GM20000 (cell line): ENCODE results near the gene PIK3R3.

ENCODE experiments used
- DNase-seq: peaks from one replicate; pipeline ENCODE4 v3.0.0; 2012; ENCODE audit warnings: low spot score
- TF ChIP-seq, protein P1 (sequence below): IDR thresholded peaks from 2 replicates; pipeline ENCODE4 v1.5.1; 2012; ENCODE audit warnings: mild to moderate bottlenecking, control low read depth; ENCODE audit errors: extremely low read depth, missing control alignments

Gene PIK3R3

DNA sequence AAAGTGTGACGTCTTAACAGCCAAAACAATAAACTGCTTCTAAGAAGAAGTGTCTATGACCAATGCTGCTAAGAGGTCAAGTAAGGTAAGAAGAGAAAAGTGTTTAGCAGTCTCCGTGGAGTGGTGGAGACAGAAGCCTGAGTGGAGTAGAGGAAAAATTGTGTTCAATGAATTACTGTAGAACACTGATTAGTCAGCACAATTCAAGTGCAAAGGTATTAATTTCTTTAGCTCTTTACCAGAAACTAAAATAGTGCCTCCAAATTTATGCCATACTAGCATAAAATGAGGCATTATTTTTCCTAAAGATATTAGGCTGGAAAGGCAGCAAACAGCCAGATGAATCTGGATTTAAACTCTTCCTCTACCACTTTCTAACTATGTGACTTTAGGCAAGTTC is 56.1 kb downstream of the PIK3R3 start:
- TF ChIP-seq, protein P1, sequence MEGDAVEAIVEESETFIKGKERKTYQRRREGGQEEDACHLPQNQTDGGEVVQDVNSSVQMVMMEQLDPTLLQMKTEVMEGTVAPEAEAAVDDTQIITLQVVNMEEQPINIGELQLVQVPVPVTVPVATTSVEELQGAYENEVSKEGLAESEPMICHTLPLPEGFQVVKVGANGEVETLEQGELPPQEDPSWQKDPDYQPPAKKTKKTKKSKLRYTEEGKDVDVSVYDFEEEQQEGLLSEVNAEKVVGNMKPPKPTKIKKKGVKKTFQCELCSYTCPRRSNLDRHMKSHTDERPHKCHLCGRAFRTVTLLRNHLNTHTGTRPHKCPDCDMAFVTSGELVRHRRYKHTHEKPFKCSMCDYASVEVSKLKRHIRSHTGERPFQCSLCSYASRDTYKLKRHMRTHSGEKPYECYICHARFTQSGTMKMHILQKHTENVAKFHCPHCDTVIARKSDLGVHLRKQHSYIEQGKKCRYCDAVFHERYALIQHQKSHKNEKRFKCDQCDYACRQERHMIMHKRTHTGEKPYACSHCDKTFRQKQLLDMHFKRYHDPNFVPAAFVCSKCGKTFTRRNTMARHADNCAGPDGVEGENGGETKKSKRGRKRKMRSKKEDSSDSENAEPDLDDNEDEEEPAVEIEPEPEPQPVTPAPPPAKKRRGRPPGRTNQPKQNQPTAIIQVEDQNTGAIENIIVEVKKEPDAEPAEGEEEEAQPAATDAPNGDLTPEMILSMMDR: no peak
- DNase-seq: no peak

DNA sequence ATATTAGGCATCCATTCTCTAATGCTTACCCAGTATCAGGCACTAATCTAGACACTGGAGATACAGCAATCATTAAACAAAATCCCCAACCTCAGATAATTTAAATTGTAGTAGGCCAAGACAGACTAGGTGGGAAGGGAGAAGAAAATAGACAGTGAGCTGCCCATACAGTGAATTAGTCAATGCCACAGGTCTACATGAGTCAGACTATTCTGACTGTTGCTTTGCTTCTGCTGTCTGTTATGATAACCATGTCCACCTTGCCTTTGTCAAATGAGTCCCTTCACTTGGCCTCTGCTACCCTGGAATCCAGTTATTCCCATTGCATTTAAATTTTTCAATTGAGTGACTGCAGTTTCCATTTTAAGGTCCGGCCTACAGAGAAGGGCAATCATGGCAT is 59.5 kb downstream of the PIK3R3 start:
- TF ChIP-seq, protein P1: no peak

DNA sequence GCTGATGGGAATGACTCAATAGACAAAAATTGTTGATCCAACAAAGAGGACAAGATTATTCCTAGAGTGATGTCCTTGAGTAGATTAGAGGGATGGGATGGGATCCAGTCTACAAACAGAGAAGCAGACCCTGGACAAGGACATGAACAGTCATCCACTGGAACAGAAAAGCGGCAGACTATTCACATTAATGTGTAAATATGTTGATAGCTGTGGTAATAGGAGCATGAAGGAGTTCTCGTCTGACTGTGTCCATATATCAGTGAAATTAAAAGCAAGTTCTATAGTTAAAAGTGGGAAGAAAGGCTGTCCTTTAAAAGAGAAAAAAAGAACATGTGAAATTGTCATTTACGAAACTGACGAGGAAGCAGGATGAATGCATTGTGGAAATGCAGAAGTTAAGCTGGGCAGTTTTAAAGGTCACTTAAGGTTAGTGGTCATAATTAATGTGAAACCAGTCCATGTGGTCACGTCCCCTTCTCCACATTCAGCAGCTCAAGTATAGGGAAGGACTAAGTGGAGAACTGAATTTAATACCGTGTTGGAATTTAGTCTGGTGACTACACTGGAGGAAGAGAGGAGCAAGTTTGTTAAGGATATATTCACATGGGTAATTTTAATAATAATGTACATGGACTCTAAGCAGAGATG is 62.1 kb downstream of the PIK3R3 start:
- TF ChIP-seq, protein P1: no peak
- no peak for DNase-seq

More for the DNA sequence above, 59.5 kb downstream of the PIK3R3 start:
- DNase-seq: no peak

DNA sequence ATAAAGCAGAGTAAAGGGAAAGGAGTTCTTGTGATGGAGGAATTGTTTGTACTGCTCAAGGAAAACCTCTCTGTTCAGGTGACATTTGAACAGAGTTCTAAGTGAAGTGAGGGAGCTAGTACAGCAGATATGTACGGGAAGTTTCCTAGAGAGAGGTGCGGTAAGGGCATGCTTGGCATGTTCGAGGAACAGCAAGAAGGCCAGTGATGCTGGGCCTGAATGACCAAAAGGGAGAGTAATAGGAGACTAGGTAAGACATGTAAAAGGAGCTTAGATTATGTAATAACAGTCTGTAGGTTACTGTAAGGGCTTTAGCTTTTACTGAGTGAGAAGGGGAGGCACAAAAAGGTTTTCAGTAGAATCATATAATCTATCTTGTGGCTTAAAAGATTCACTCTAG is 63.9 kb downstream of the PIK3R3 start:
- TF ChIP-seq, protein P1: no peak
- no peak for DNase-seq

DNA sequence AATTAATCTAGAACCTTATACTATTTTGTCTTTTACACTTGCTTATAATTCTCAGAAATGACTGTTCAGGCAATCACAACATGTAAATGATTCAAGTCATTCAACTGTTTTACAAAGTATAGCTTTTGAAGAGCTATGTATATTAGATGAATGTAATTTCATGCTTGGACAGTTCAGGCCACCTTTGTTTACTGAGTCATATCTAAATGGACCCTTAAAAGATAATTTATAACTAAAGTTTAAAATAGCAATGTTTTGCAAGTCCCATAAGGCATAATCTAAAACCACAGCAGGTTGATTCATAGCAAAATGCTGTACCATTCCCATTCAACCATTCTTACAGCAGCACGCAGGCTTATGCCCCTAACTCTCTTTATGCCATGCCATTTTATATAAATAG is 64.8 kb downstream of the PIK3R3 start:
- DNase-seq: no peak

DNA sequence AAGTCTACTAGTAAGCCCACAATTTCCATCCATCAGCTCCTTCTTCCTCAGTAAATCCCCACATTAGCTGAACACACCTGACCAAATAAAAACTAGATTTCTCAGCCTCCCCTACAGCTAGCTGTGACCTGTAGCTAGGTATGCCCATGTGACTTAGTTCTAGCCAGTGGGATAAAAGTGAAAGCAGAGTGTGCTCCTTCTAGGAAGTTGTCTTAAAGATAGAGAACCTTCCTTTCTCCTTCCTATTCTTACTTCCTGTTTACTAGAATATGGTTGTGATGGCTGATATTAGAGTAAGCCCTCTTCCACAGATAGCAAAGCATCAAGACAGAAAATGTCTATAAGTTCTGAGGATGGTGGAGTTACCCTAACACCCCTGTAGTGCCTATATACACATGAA is 67.0 kb downstream of the PIK3R3 start:
- no peak for DNase-seq
- TF ChIP-seq, protein P1: no peak

More for the DNA sequence above, 64.8 kb downstream of the PIK3R3 start:
- TF ChIP-seq, protein P1: no peak

DNA sequence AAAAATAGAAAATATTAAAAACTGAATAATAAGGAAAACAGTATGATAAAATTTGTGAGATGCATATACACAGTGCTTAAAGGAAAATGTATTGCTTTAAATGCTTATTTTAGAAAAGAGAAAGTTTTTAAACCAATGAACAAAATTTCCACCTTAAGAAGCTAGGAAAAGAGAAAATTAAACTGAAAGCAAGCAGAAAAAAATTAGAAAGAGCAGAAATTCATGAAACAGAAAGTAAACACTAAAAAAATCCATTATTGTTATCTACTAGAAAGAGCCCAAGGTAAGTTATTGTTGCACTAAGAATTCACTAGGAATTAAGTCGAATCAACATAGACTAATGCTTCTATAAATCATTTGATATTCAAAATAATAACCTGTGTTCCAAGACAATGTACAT is 67.7 kb downstream of the PIK3R3 start:
- TF ChIP-seq, protein P1: no peak
- DNase-seq: no peak
